OCI-LY1 (cell line): Measurements from ENCODE around the gene KCMF1.

ENCODE experiments used
- H2AFZ ChIP-seq: fragments of 200-600 bp; sonication (generic), shearing (Covaris generic); 2 replicates; pipeline ENCODE4 v1.6.0; 2014; ENCODE audit warnings: antibody characterized with exemption, mild to moderate bottlenecking, low read length
- H3F3A ChIP-seq: fragments of 200-600 bp; sonication (generic), shearing (Covaris generic); 2 replicates; pipeline ENCODE4 v1.6.0; 2014; ENCODE audit warnings: mild to moderate bottlenecking, antibody characterized with exemption, low read length, moderate library complexity; ENCODE audit not compliant: insufficient read depth
- H3K27ac ChIP-seq: fragments of 200-600 bp; sonication (generic); 2 replicates; pipeline ENCODE4 v1.5.1; 2014; ENCODE audit warnings: low read length, mixed run types, mild to moderate bottlenecking, low read depth; ENCODE audit not compliant: poor library complexity, severe bottlenecking
- H3K27me3 ChIP-seq: fragments of 200-600 bp; sonication (generic); 2 replicates; pipeline ENCODE4 v1.6.0; 2014; ENCODE audit warnings: antibody characterized with exemption, mild to moderate bottlenecking, low read length, moderate library complexity; ENCODE audit not compliant: insufficient read depth
- H3K36me3 ChIP-seq: fragments of 200-600 bp; sonication (generic); 2 replicates; pipeline ENCODE4 v1.6.1; 2014; ENCODE audit warnings: mild to moderate bottlenecking, antibody characterized with exemption, low read length, moderate library complexity, mixed read lengths; ENCODE audit not compliant: insufficient read depth
- H3K4me1 ChIP-seq: fragments of 200-600 bp; sonication (generic); 2 replicates; pipeline ENCODE4 v1.5.1; 2014; ENCODE audit warnings: mild to moderate bottlenecking, low read length, moderate library complexity; ENCODE audit not compliant: insufficient read depth, severe bottlenecking
- H3K4me2 ChIP-seq: fragments of 200-600 bp; sonication (generic), shearing (Covaris generic); 2 replicates; pipeline ENCODE4 v1.6.1; 2014; ENCODE audit warnings: low read length
- H3K4me3 ChIP-seq: fragments of 200-600 bp; sonication (generic); 2 replicates; pipeline ENCODE4 v1.5.1; 2014; ENCODE audit warnings: low read length, low read depth, mild to moderate bottlenecking, mixed read lengths; ENCODE audit not compliant: poor library complexity, severe bottlenecking
- H3K79me2 ChIP-seq: fragments of 200-600 bp; shearing (Covaris generic); 2 replicates; pipeline ENCODE4 v1.6.1; 2016; ENCODE audit warnings: mixed run types, low read length, mixed read lengths; ENCODE audit not compliant: insufficient read depth
- H3K9ac ChIP-seq: fragments of 200-600 bp; sonication (generic), shearing (Covaris generic); 2 replicates; pipeline ENCODE4 v1.6.1; 2014; ENCODE audit warnings: mild to moderate bottlenecking, low read length, mixed read lengths
- H3K9me2 ChIP-seq: fragments of 200-600 bp; sonication (generic), shearing (Covaris generic); 2 replicates; pipeline ENCODE4 v1.6.1; 2014; ENCODE audit warnings: low read depth, mild to moderate bottlenecking, low read length, mixed read lengths
- H3K9me3 ChIP-seq: fragments of 200-600 bp; shearing (Covaris generic); 2 replicates; pipeline ENCODE4 v1.6.1; 2014; ENCODE audit warnings: low read length, mixed read lengths
- H4K20me1 ChIP-seq: fragments of 200-600 bp; sonication (generic), shearing (Covaris generic); 2 replicates; pipeline ENCODE4 v1.6.0; 2016; ENCODE audit warnings: mild to moderate bottlenecking, low read length; ENCODE audit not compliant: insufficient read depth
- EZH2 ChIP-seq: fragments of 200-600 bp; sonication (generic), shearing (Covaris generic); IDR thresholded peaks from 2 replicates; pipeline ENCODE4 v1.8.0; 2017; ENCODE audit warnings: borderline replicate concordance, mixed run types, mild to moderate bottlenecking, antibody characterized with exemption, low read length, moderate library complexity, mixed read lengths
- TF ChIP-seq, protein P1 (sequence below): fragments of 200-600 bp; sonication (generic), shearing (Covaris generic); IDR thresholded peaks from 2 replicates; pipeline ENCODE4 v1.5.1; 2017; ENCODE audit warnings: mild to moderate bottlenecking, antibody characterized with exemption, low read length, moderate library complexity, mixed read lengths

The KCMF1 gene

DNA sequence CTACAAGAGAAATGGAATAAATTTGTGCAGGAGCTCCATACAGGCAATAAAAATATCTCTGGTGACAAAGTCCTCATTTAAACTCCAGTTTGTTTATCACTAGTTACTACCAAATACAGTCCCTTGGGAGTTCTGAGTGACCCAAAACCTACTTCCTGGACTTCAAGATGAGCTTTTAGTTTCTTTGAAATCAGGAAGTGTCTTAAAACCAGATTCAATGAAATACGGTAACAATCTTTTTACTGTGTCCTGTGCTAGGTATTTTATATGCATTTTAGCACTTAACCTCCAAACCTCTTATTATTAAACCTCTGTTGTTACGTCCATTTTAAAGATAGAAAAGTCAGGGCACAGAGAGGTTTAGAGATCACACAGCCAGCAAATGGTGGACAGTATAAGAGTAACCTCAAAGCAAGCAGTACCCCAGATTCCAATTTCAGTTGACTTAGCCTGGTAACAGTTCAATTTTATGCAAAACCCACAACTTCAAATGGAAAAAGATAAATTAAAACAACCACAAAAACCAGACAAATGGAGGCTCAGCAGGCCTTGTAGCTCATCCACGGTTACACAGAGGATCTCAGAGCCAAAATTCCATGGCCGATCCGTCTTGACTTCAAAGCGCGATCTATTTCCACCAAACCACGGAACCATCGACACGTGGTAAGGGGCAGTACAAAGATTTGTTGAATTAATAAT lies 1.3 kb upstream of the KCMF1 start:
- Histone ChIP-seq H3K36me3 (peaks cover 32% of the 10 kb centered on the region), H3K9me2 (no peaks in the 10 kb centered on the region), H2AFZ (no peak overlapping the region), H3K4me3 (peak overlapping the region; percentile 74), H3K79me2 (peaks cover 50% of the 10 kb centered on the region), H3K9ac (peak overlapping the region; percentile 73), H3K4me1 (peaks cover 33% of the 10 kb centered on the region), H3K9me3 (no peaks in the 10 kb centered on the region), H3K27me3 (no peaks in the 10 kb centered on the region), H3F3A (no peaks in the 10 kb centered on the region), H4K20me1 (no peaks in the 10 kb centered on the region), H3K4me2 (peak overlapping the region; percentile 74), H3K27ac (peak overlapping the region; percentile 74)
- TF ChIP-seq EZH2, result no peak
- TF ChIP-seq, protein P1, sequence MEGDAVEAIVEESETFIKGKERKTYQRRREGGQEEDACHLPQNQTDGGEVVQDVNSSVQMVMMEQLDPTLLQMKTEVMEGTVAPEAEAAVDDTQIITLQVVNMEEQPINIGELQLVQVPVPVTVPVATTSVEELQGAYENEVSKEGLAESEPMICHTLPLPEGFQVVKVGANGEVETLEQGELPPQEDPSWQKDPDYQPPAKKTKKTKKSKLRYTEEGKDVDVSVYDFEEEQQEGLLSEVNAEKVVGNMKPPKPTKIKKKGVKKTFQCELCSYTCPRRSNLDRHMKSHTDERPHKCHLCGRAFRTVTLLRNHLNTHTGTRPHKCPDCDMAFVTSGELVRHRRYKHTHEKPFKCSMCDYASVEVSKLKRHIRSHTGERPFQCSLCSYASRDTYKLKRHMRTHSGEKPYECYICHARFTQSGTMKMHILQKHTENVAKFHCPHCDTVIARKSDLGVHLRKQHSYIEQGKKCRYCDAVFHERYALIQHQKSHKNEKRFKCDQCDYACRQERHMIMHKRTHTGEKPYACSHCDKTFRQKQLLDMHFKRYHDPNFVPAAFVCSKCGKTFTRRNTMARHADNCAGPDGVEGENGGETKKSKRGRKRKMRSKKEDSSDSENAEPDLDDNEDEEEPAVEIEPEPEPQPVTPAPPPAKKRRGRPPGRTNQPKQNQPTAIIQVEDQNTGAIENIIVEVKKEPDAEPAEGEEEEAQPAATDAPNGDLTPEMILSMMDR, result no peak

- Histone ChIP-seq H2AFZ (no peak overlapping the region), H3K9me3 (no peaks in the 10 kb centered on the region), H3K4me1 (peaks cover 40% of the 10 kb centered on the region), H3K36me3 (peaks cover 25% of the 10 kb centered on the region), H3K9ac (peak overlapping the region; percentile 73), H3K27ac (peak overlapping the region; percentile 74), H3K27me3 (no peaks in the 10 kb centered on the region), H3K4me2 (peak overlapping the region; percentile 74), H3K79me2 (peaks cover 57% of the 10 kb centered on the region), H4K20me1 (no peaks in the 10 kb centered on the region), H3F3A (no peaks in the 10 kb centered on the region), H3K4me3 (peak overlapping the region; percentile 74), H3K9me2 (no peaks in the 10 kb centered on the region)
- TF ChIP-seq EZH2, result no peak
- TF ChIP-seq, protein P1, result no peak
Observed at GRCh38 chr2:84970210-84970867, 622 bp upstream of the KCMF1 start.

GRCh38 chr2:84971510-84972206 lies 697 bp downstream of the KCMF1 start:
- Histone ChIP-seq H3K4me1 (peaks cover 51% of the 10 kb centered on the region), H4K20me1 (no peaks in the 10 kb centered on the region), H3K9me3 (no peaks in the 10 kb centered on the region), H3K79me2 (peaks cover 70% of the 10 kb centered on the region), H3K4me3 (peak overlapping the region; percentile 83), H3F3A (no peaks in the 10 kb centered on the region), H3K27me3 (no peaks in the 10 kb centered on the region), H3K9ac (peak overlapping the region; percentile 90), H3K4me2 (peak overlapping the region; percentile 80), H3K9me2 (no peaks in the 10 kb centered on the region), H2AFZ (no peak overlapping the region), H3K36me3 (peaks cover 15% of the 10 kb centered on the region; the same call in 1 of the 2 replicates), H3K27ac (peak overlapping the region; percentile 75)
- TF ChIP-seq EZH2, result no peak
- TF ChIP-seq, protein P1, result no peak
